GF-D8 (cell line): ENCODE measurements around the gene ATP6V1B1.
"Not testable (repeated sequence)": the region's sequence is repeated elsewhere in the genome, so short reads cannot be mapped to it uniquely, and the experiment has no call there.

Source experiments
- DNase-seq: peaks from one replicate; lab custom pipeline; 2025; lab: John Stamatoyannopoulos, UW

ATP6V1B1 gene

GRCh38 chr2:70990216-70990615, 54.5 kb downstream of the ATP6V1B1 start:
- DNase-seq, result no peak

- no peak for DNase-seq
These were observed 55.4 kb downstream of the ATP6V1B1 start for GRCh38 chr2:70991142-70991541.

- no peak for DNase-seq
These were observed 56.0 kb downstream of the ATP6V1B1 start for GRCh38 chr2:70991742-70992141.

- no peak for DNase-seq
These were observed 57.5 kb downstream of the ATP6V1B1 start for GRCh38 chr2:70992945-70993853.

- no peak for DNase-seq
These were observed 58.5 kb downstream of the ATP6V1B1 start for GRCh38 chr2:70994009-70994698.

- peak; percentile 61 for DNase-seq
These were observed 59.2 kb downstream of the ATP6V1B1 start, which contains the start of gene TEX261 for GRCh38 chr2:70994699-70995425. TSS of gene TEX261 (minus strand) at chr2:70994873. CDS start at chr2:70994757, 116 bp downstream.

- DNase-seq, result peak; percentile 12
These were observed 59.7 kb downstream of the ATP6V1B1 start for GRCh38 chr2:70995426-70995729.

GRCh38 chr2:70998885-70999284, 63.2 kb downstream of the ATP6V1B1 start:
- DNase-seq, result not testable (repeated sequence)

- no peak for DNase-seq
These were observed 63.7 kb downstream of the ATP6V1B1 start for GRCh38 chr2:70999362-70999761.

GRCh38 chr2:70999931-71000330, 64.2 kb downstream of the ATP6V1B1 start:
- DNase-seq, result not testable (repeated sequence)

GRCh38 chr2:71000780-71001591, 65.3 kb downstream of the ATP6V1B1 start:
- DNase-seq, result no peak

GRCh38 chr2:71001592-71001927, 65.9 kb downstream of the ATP6V1B1 start:
- no peak for DNase-seq

- no peak for DNase-seq
These were observed 66.4 kb downstream of the ATP6V1B1 start for GRCh38 chr2:71001981-71002570.

GRCh38 chr2:71003396-71003795, 67.7 kb downstream of the ATP6V1B1 start:
- no peak for DNase-seq

GRCh38 chr2:71003966-71004755, 68.5 kb downstream of the ATP6V1B1 start:
- DNase-seq, result no peak

GRCh38 chr2:71004857-71005256, 69.2 kb downstream of the ATP6V1B1 start:
- DNase-seq, result no peak

GRCh38 chr2:71005271-71006202, 69.8 kb downstream of the ATP6V1B1 start:
- no peak for DNase-seq

GRCh38 chr2:71006323-71006722, 70.6 kb downstream of the ATP6V1B1 start:
- no peak for DNase-seq
